Ascending aorta (tissue), 2 donors: ENCODE results near the gene SREBF1. TPM values are rescaled to one million over a fixed set of nuclear protein-coding genes. Genes with fewer than 3 reads are reported as not detected.

ENCODE experiments used
- DNase-seq, 2 donors: peaks; one replicate each; pipeline ENCODE4 v3.0.0-alpha.2; 2019; ENCODE audit warnings: low spot score in 2 of 2
- H3K27ac ChIP-seq, 2 donors: fragments of 200-600 bp; sonication (generic); one replicate each; pipeline ENCODE4 v1.5.1; 2016 to 2017; ENCODE audit warnings: mild to moderate bottlenecking in 1 of 2
- H3K27me3 ChIP-seq: fragments of 200-600 bp; sonication (generic); one replicate; pipeline ENCODE4 v1.5.1; 2017
- H3K36me3 ChIP-seq, 2 donors: fragments of 200-600 bp; sonication (generic); one replicate each; pipeline ENCODE4 v1.5.1; 2016
- H3K4me1 ChIP-seq, 2 donors: fragments of 200-600 bp; sonication (generic); one replicate each; pipeline ENCODE4 v1.5.1; 2016 to 2017; ENCODE audit warnings: mild to moderate bottlenecking in 1 of 2
- H3K4me3 ChIP-seq, 2 donors: fragments of 200-600 bp; sonication (generic); one replicate each; pipeline ENCODE4 v1.5.1; 2016 to 2017; ENCODE audit warnings: mild to moderate bottlenecking in 1 of 2
- H3K9me3 ChIP-seq, 2 donors: fragments of 200-600 bp; sonication (generic); one replicate each; pipeline ENCODE4 v1.5.1; 2016
- intact Hi-C: fragments of 100-400 bp; cut with DNase I; formaldehyde crosslinking; loops from one replicate; pipeline ENCODE4 v1.15.1; 2023
- total RNA-seq: library from RNA; depleted of rRNA; stranded (reverse); fragments of >200 nt; gene quantifications from one replicate; pipeline ENCODE4 v1.1.0, GENCODE V29; 2016
- TF ChIP-seq, protein P1 (sequence below), 3 experiments: fragments of 200-600 bp in 2 of 3; fragments of 450-650 bp in 1 of 3; sonication (generic) in 2 of 3; IDR thresholded peaks; one replicate each; pipeline ENCODE4 v1.5.1; 2016 to 2019; ENCODE audit warnings: antibody characterized with exemption in 3 of 3, mild to moderate bottlenecking in 1 of 3, moderate library complexity in 1 of 3

Gene SREBF1
- total RNA-seq, 1 donor from 2014 or later, result 141 TPM

DNA sequence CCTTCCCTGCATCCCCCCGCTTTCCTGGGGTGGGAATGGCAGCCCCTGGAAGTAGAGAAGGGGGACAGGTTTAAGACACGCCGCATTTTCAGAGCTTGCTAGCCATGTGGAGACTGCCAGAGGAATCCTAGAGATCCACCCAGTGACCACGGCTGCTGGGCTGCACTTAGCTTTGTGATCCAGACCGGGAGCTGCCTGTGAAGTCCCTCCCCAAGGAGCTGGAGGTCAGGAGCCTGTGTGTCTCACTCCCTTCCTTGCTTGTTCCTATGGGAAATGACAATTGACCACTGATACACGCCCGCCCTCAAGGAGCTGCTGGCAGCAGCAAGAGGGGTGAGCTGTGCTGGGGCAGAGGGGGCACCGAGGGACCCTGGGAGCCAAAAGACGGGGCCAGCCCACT, 73.7 kb downstream of the SREBF1 start:
- no peak overlapping the region for H3K4me3 ChIP-seq
- H3K27me3 ChIP-seq, result no peaks in the 10 kb centered on the region
- no peaks in the 10 kb centered on the region for H3K4me1 ChIP-seq
- no peak overlapping the region for H3K27ac ChIP-seq
- H3K9me3 ChIP-seq, result no peaks in the 10 kb centered on the region
- DNase-seq, result no peak
- H3K36me3 ChIP-seq, result no peaks in the 10 kb centered on the region
- intact Hi-C loops, result no loop called here
- TF ChIP-seq, protein P1, sequence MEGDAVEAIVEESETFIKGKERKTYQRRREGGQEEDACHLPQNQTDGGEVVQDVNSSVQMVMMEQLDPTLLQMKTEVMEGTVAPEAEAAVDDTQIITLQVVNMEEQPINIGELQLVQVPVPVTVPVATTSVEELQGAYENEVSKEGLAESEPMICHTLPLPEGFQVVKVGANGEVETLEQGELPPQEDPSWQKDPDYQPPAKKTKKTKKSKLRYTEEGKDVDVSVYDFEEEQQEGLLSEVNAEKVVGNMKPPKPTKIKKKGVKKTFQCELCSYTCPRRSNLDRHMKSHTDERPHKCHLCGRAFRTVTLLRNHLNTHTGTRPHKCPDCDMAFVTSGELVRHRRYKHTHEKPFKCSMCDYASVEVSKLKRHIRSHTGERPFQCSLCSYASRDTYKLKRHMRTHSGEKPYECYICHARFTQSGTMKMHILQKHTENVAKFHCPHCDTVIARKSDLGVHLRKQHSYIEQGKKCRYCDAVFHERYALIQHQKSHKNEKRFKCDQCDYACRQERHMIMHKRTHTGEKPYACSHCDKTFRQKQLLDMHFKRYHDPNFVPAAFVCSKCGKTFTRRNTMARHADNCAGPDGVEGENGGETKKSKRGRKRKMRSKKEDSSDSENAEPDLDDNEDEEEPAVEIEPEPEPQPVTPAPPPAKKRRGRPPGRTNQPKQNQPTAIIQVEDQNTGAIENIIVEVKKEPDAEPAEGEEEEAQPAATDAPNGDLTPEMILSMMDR (IDR thresholded peaks at IDR 0.05), result no peak

DNA sequence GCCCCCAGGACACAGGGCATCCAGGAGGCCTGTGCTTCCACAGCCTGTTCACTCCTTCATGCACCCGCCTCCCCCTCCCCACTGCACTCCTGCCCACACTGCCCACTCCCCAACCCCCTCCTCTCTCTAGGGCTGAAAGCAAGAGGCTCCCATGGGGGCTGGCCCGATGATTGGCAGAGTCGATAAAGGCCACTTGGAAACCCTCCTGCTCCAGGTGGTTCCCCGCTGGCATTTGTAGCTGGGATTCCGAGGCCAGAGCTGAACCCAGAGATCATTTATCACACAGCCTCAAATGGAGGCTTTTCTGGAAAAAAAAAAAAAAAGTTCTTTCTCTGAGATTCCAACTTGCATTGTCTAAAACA, 74.1 kb downstream of the SREBF1 start:
- no peaks in the 10 kb centered on the region for H3K27me3 ChIP-seq
- TF ChIP-seq, protein P1 (IDR thresholded peaks at IDR 0.05), result no peak
- no peaks in the 10 kb centered on the region for H3K4me1 ChIP-seq
- H3K4me3 ChIP-seq, result no peak overlapping the region
- H3K36me3 ChIP-seq, result no peaks in the 10 kb centered on the region
- no peak overlapping the region for H3K27ac ChIP-seq
- DNase-seq, result no peak
- intact Hi-C loops, result no loop called here
- no peaks in the 10 kb centered on the region for H3K9me3 ChIP-seq

Other genes starting within 250 kb of the SREBF1 start
- 690 TPM for gene PEMT, start 245.3 kb downstream of the SREBF1 start, total RNA-seq
- gene RAI1, start 155.5 kb downstream of the SREBF1 start, total RNA-seq, result 24.7 TPM
- gene TOM1L2, start 135.4 kb upstream of the SREBF1 start, total RNA-seq, result 39.0 TPM
- gene DRC3, start 135.9 kb upstream of the SREBF1 start, total RNA-seq, result 7.2 TPM
- gene ATPAF2, start 202.2 kb upstream of the SREBF1 start, total RNA-seq, result 2.6 TPM
- 8.3 TPM for gene GID4, start 202.4 kb upstream of the SREBF1 start, total RNA-seq